HG02938 (cell line): ENCODE data around the gene SYNPO2L.
"Not testable (repeated sequence)": the region's sequence is repeated elsewhere in the genome, so short reads cannot be mapped to it uniquely, and the experiment has no call there.

Experiments
- ATAC-seq: cut with Tn5 transposase; IDR thresholded peaks from one replicate; pipeline ENCODE4 v1.9.1; 2021; ENCODE audit warnings: mild to moderate bottlenecking, moderate library complexity; ENCODE audit not compliant: unreplicated experiment

SYNPO2L gene

GRCh38 chr10:73620974-73621373 lies 34.9 kb downstream of the SYNPO2L start:
- not testable (repeated sequence) for ATAC-seq

DNA sequence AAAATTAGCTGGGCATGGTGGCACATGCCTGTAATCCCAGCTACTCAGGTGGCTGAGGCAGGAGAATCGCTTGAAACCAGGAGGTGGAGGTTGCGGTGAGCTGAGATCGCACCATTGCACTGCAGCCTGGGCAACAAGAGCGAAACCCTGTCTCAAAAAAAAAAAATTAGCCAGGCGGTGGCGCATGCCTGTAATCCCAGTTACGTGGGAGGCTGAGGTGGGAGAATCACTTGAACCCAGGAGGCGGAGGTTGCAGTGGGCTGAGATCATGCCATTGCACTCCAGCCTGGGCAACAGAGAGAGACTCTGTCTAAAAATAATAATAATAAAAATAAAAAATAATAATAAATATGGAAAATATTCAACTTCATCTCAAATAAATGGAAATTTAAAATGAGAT lies 38.7 kb downstream of the SYNPO2L start:
- ATAC-seq = not testable (repeated sequence)

DNA sequence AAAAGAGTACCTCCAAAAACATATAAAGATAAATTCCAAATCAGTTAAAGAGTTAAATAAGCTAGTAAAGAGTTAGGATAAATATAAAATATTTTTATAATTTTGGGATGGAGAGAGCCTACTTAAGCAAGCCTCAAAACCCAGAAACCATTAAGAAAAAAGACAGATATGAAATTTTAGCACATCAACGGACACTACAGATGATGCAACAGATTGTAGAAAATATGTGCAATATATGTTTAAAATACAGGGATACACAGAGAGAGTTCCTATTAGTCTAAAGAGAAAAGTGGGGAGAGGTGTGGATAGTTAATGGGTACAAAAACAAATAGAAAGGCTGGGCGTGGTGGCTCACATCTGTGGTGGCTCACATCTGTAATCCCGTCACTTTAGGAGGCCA lies 41.1 kb downstream of the SYNPO2L start:
- ATAC-seq = no peak

- ATAC-seq = no peak
Observed at GRCh38 chr10:73609116-73609515, 46.7 kb downstream of the SYNPO2L start.

DNA sequence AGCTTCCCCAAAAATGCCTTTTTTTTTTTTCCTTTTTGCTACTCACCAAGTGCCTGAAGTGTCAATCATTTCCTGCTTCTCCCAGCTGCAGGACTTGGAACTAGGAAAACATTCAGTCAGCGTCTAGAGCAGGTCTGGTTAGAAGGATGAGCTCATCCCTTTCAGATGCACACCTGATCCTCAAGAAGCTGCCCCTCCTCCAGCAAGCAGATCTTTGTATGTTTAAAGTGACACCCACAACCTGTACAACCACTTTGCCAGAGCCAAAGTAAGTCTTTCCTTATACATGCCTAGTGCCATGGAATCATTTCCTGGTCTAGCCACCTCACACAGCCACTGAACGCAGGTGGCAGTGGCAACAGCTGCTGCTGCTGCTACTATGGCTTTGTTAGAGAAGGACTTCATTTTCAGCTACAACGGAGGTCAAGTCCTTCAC lies 54.3 kb downstream of the SYNPO2L start:
- no peak for ATAC-seq

GRCh38 chr10:73597346-73597745 lies 58.5 kb downstream of the SYNPO2L start:
- no peak for ATAC-seq
